Activated CD8-positive, alpha-beta memory T cell treated with anti-CD3 and anti-CD28 coated beads, Interleukin-2, amount 50 U/mL, for 4 hours (primary cell): ENCODE data around the gene PIGQ.
A peak's percentile ranks its signal among the peaks of the same experiment; 100 is the strongest.

Experiments used
- DNase-seq: peaks from one replicate; pipeline ENCODE4 v3.0.0-alpha.2; 2020

Gene PIGQ

GRCh38 chr16:556474-557173, 13.1 kb upstream of the PIGQ start:
- no peak for DNase-seq

- no peak for DNase-seq
Observed at GRCh38 chr16:557463-558297, 12.1 kb upstream of the PIGQ start.

- no peak for DNase-seq
Observed at GRCh38 chr16:558298-559020, 11.3 kb upstream of the PIGQ start.

GRCh38 chr16:559021-559380, 10.8 kb upstream of the PIGQ start:
- no peak for DNase-seq

- DNase-seq: no peak
Observed at GRCh38 chr16:559411-560203, 10.2 kb upstream of the PIGQ start.

GRCh38 chr16:560204-560700, 9.5 kb upstream of the PIGQ start, which contains the start of gene PRR35:
Gene PRR35 (plus strand): TSS chr16:560394. CDS start chr16:563295, 2,901 bp downstream.
- no peak for DNase-seq

- no peak for DNase-seq
Observed at GRCh38 chr16:560701-561412, 8.9 kb upstream of the PIGQ start.

GRCh38 chr16:561413-561794, 8.4 kb upstream of the PIGQ start:
- DNase-seq: no peak

- no peak for DNase-seq
Observed at GRCh38 chr16:561957-562938, 7.5 kb upstream of the PIGQ start.

GRCh38 chr16:563072-563644, 6.6 kb upstream of the PIGQ start:
- no peak for DNase-seq

GRCh38 chr16:564690-565418, 4.9 kb upstream of the PIGQ start:
- no peak for DNase-seq

- no peak for DNase-seq
Observed at GRCh38 chr16:565419-566330, 4.1 kb upstream of the PIGQ start.

- DNase-seq: peak; percentile 33
Observed at GRCh38 chr16:566475-567372, 3.0 kb upstream of the PIGQ start, which contains the start of gene NHLRC4. Gene NHLRC4 (plus strand): TSS chr16:567005. CDS start chr16:568048, 1,043 bp downstream.

GRCh38 chr16:567373-568256, 2.2 kb upstream of the PIGQ start:
- DNase-seq: no peak

- no peak for DNase-seq
Observed at GRCh38 chr16:568401-569258, 1.1 kb upstream of the PIGQ start.
